ENCODE measurements around the gene ARHGEF19. TPM values are rescaled to one million over a fixed set of nuclear protein-coding genes. Genes with fewer than 3 reads are reported as not detected.

The ARHGEF19 gene
- total RNA-seq, 1 experiment from 2014 or later, result 38.5 TPM

DNA sequence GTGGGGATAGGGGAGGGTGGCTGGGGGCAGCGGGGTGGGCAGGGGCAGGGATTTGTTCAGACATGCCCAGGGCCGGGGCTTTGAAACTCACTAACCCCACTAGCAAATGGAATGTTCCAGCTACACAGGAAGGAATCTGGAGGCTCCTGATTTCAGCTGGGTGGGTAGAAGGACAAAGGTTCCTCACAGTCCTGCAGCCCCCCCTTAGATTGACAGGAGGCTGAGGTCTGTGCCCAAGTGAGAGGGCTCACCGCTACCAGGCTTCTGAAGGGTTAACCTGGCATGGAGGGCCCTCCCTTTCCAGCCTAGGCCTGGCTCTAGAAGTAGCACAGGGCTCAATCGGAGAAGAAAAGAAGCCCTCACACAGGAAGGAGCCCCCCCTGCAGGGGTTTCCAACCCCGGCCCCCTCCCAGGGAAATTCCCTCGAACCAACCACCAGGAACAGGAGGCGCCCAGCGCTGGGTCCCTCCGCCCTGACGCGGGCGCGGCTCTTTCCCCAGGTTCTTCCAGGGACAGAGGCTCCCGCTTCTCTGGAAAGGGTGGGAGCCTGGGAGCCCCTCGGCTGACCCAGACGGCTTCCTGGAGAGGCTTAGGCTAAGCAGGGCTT is 59.9 kb downstream of the ARHGEF19 start:
- peaks cover 55% of the 10 kb centered on the region for H4K20me1 ChIP-seq (ENCODE audit: insufficient read depth)
- peak in 1 of 2 experiments; percentile 23 for DNase-seq

DNA sequence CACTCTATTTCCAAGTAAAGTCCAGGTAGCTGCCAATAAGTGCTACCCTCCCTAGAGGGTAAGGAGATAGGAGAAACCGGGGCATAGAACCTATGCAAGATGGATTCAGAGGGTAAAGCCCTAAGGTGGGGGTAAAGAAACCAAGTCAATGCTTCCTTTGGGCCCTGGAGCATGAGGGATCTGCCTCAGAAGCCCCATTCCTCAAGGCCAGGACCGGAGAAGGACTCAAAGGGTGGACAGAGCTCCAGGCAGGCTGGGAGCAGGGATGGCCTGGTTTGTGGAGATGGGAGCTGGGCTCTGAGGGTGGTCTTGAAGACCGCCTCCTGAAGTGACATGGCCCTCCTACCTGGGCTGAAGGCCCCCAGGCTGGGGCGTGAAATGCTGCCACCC is 60.5 kb downstream of the ARHGEF19 start:
- Histone ChIP-seq H3K4me2 (peak overlapping the region; percentile 96), H3K27ac (peak overlapping the region; percentile 60), H3K4me3 (peak overlapping the region; percentile 86), H3K27me3 (ENCODE audit: insufficient read depth, low read depth) (no peaks in the 10 kb centered on the region), H3K36me3 (ENCODE audit: low read depth) (peaks cover 60% of the 10 kb centered on the region), H2AFZ (no peak overlapping the region), H3K79me2 (ENCODE audit: low read depth) (peaks cover 100% of the 10 kb centered on the region), H3F3A (ENCODE audit: insufficient read depth, low read depth) (peaks cover 67% of the 10 kb centered on the region), H3K9me3 (ENCODE audit: insufficient read depth, low read depth) (no peaks in the 10 kb centered on the region), H3K4me1 (replicated peaks; ENCODE audit: insufficient read depth) (peaks cover 59% of the 10 kb centered on the region), H3K9me2 (ENCODE audit: insufficient read depth) (no peaks in the 10 kb centered on the region), H4K20me1 (ENCODE audit: insufficient read depth) (peaks cover 55% of the 10 kb centered on the region)
- intact Hi-C loops (cut with micrococcal nuclease; ENCODE audit: unreplicated experiment), result loop anchor here (1.0 to 2.0 kb wide), 2 partner anchors 9 to 73 kb away; no protein-coding TSS in a partner anchor
- no TSS peak for BruUV-seq (replicated peaks)
- DNase-seq, result no peak
- POLR2A ChIA-PET (ENCODE audit: unreplicated experiment), result no interaction called here
- CTCF ChIA-PET, result no interaction called here
- TF ChIP-seq EZH2 (IDR thresholded peaks at IDR 0.05; ENCODE audit: low read depth), result no peak
- TF ChIP-seq, protein P1, sequence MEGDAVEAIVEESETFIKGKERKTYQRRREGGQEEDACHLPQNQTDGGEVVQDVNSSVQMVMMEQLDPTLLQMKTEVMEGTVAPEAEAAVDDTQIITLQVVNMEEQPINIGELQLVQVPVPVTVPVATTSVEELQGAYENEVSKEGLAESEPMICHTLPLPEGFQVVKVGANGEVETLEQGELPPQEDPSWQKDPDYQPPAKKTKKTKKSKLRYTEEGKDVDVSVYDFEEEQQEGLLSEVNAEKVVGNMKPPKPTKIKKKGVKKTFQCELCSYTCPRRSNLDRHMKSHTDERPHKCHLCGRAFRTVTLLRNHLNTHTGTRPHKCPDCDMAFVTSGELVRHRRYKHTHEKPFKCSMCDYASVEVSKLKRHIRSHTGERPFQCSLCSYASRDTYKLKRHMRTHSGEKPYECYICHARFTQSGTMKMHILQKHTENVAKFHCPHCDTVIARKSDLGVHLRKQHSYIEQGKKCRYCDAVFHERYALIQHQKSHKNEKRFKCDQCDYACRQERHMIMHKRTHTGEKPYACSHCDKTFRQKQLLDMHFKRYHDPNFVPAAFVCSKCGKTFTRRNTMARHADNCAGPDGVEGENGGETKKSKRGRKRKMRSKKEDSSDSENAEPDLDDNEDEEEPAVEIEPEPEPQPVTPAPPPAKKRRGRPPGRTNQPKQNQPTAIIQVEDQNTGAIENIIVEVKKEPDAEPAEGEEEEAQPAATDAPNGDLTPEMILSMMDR (conservative IDR thresholded peaks at IDR 0.05), result no peak

More for the DNA sequence above, 59.9 kb downstream of the ARHGEF19 start:
- Histone ChIP-seq H3K4me2 (peak overlapping the region; percentile 96), H3K27ac (peak overlapping the region; percentile 81), H3K4me1 (replicated peaks; ENCODE audit: insufficient read depth) (peaks cover 59% of the 10 kb centered on the region), H3K9me2 (ENCODE audit: insufficient read depth) (no peaks in the 10 kb centered on the region), H3K9me3 (ENCODE audit: insufficient read depth, low read depth) (no peaks in the 10 kb centered on the region), H3K36me3 (ENCODE audit: low read depth) (peaks cover 55% of the 10 kb centered on the region), H3F3A (ENCODE audit: insufficient read depth, low read depth) (peaks cover 61% of the 10 kb centered on the region), H3K4me3 (peak overlapping the region; percentile 86), H3K27me3 (ENCODE audit: insufficient read depth, low read depth) (no peaks in the 10 kb centered on the region), H2AFZ (no peak overlapping the region), H3K79me2 (ENCODE audit: low read depth) (peaks cover 100% of the 10 kb centered on the region)
- POLR2A ChIA-PET (ENCODE audit: unreplicated experiment), result interaction anchor here (0.7 to 0.9 kb wide), 2 partner anchors 9 to 73 kb away, joined by 8 to 13 read pairs; no protein-coding TSS in a partner anchor
- intact Hi-C loops (cut with micrococcal nuclease; ENCODE audit: unreplicated experiment), result loop anchor here (1.0 to 2.0 kb wide), 2 partner anchors 70 to 74 kb away; no protein-coding TSS in a partner anchor
- TF ChIP-seq, protein P1 (conservative IDR thresholded peaks at IDR 0.05), result no peak
- TF ChIP-seq EZH2 (IDR thresholded peaks at IDR 0.05; ENCODE audit: low read depth), result no peak
- no TSS peak for BruUV-seq (replicated peaks)
- CTCF ChIA-PET, result interaction anchor here (0.7 kb wide), 1 partner anchor 69 kb away, joined by 3 read pairs; no protein-coding TSS in a partner anchor

DNA sequence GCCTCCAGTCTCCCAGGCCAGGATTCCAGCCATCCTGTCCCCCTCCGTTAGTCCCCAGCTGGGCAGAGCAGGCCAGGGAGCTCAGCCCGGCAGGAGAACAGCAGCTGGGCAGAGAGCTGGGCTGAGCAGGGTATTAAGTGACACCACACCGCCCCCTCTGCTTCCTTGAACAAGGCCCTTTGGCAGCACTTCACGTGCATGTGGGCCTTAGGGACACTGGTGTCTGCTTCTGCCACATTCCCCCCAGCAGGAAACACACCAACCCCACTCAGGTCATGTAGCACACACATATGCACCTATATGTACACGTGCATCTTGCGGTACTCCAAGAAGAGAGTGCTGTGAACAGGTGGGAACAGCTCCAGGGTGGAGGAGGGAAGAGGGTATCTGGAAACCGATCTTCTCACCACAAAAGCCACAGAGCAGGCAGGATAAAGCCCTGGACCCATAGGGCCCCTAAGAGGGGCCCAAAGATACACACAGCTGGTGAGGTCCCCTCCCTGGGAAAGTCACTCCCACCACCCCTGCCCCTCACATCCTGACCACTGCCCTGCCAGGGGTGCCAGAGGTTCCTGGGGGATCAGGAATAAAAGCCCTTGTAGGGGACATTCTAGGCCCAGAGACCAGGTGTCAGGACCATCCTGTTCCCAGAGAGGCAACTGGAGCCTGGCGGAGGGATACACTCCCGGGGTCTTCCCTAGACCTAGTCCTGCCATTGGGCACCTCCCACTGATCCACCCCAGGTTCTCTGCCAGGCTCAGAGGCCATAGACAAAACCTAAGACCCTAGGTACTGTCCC is 61.1 kb downstream of the ARHGEF19 start:
- H4K20me1 ChIP-seq (ENCODE audit: insufficient read depth), result peaks cover 55% of the 10 kb centered on the region
- ChIA-PET POLR2A (ENCODE audit: unreplicated experiment) (interaction anchor here (0.5 to 0.6 kb wide), 3 partner anchors 14 to 66 kb away, joined by 3 to 10 read pairs (median 4); no protein-coding TSS in a partner anchor), CTCF (interaction anchor here (1.0 kb wide), 1 partner anchor 73 kb away, joined by 12 read pairs; no protein-coding TSS in a partner anchor)
- no peaks in the 10 kb centered on the region for H3K9me3 ChIP-seq (ENCODE audit: insufficient read depth, low read depth)
- peaks cover 100% of the 10 kb centered on the region for H3K79me2 ChIP-seq (ENCODE audit: low read depth)
- H3F3A ChIP-seq (ENCODE audit: insufficient read depth, low read depth), result peaks cover 72% of the 10 kb centered on the region
- H3K27me3 ChIP-seq (ENCODE audit: insufficient read depth, low read depth), result no peaks in the 10 kb centered on the region
- H2AFZ ChIP-seq, result no peak overlapping the region
- H3K9me2 ChIP-seq (ENCODE audit: insufficient read depth), result no peaks in the 10 kb centered on the region
- H3K36me3 ChIP-seq (ENCODE audit: low read depth), result peaks cover 60% of the 10 kb centered on the region
- intact Hi-C loops (cut with micrococcal nuclease; ENCODE audit: unreplicated experiment), result loop anchor here (1.0 kb wide), 1 partner anchor 8 kb away; no protein-coding TSS in a partner anchor
- TF ChIP-seq EZH2 (IDR thresholded peaks at IDR 0.05; ENCODE audit: low read depth), result no peak
- TF ChIP-seq, protein P1 (conservative IDR thresholded peaks at IDR 0.05), result no peak; the same call in 1 of the 2 replicates
- peak overlapping the region; percentile 96 for H3K4me2 ChIP-seq
- DNase-seq, result peak; percentile 33 to 62
- no TSS peak for BruUV-seq (replicated peaks)
- H3K4me1 ChIP-seq (replicated peaks; ENCODE audit: insufficient read depth), result peaks cover 59% of the 10 kb centered on the region
- peak overlapping the region; percentile 86 for H3K4me3 ChIP-seq
- H3K27ac ChIP-seq, result peak overlapping the region; percentile 60
